ENCODE data around the gene TUBGCP5. TPM values are rescaled to one million over a fixed set of nuclear protein-coding genes. Genes with fewer than 3 reads are reported as not detected.

The TUBGCP5 gene
- total RNA-seq, 1 experiment from 2014 or later: 18.8 TPM

DNA sequence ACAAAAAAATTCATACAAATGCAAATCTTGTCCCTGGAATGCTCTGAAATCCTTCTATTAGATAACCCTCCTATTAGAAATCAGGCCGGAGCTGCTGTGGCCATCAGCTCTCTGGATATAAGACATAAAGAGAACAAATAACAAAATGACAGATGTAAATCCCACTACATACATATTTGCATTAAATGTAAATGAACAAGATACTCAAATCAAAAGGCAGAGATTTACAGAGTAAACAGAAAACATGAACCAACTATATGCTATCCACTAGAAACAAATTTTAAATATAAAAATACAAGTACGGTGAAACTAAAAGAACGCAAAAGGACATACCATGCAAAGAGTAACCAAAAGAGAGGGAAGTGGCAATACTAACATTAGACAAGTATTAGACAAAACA is 69.9 kb downstream of the TUBGCP5 start (continued):
- TF ChIP-seq EMX1 (CRISPR knock-in tag; IDR thresholded peaks at IDR 0.05) (no peak), ZNF317 (CRISPR knock-in tag; IDR thresholded peaks at IDR 0.05; ENCODE audit: borderline replicate concordance, low read depth) (no peak), TCF7 (CRISPR knock-in tag; IDR thresholded peaks at IDR 0.05; ENCODE audit: low read depth) (no peak), AR (CRISPR knock-in tag; IDR thresholded peaks at IDR 0.05) (no peak), ZNF512 (CRISPR knock-in tag; IDR thresholded peaks at IDR 0.05; ENCODE audit: borderline replicate concordance) (no peak), ETV6 (CRISPR knock-in tag; IDR thresholded peaks at IDR 0.05) (no peak), ZBTB21 (CRISPR knock-in tag; IDR thresholded peaks at IDR 0.05; ENCODE audit: borderline replicate concordance) (no peak), ATF6 (CRISPR knock-in tag; IDR thresholded peaks at IDR 0.05) (no peak), CBFB (CRISPR knock-in tag; IDR thresholded peaks at IDR 0.05; ENCODE audit: low read depth) (no peak), ELF4 (CRISPR knock-in tag; IDR thresholded peaks at IDR 0.05; ENCODE audit: low read depth) (no peak), NR1H2 (CRISPR knock-in tag; IDR thresholded peaks at IDR 0.05) (no peak)
- TF ChIP-seq, protein P1, sequence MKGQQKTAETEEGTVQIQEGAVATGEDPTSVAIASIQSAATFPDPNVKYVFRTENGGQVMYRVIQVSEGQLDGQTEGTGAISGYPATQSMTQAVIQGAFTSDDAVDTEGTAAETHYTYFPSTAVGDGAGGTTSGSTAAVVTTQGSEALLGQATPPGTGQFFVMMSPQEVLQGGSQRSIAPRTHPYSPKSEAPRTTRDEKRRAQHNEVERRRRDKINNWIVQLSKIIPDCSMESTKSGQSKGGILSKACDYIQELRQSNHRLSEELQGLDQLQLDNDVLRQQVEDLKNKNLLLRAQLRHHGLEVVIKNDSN (CRISPR knock-in tag; IDR thresholded peaks at IDR 0.05): no peak
- TF ChIP-seq, protein P2, sequence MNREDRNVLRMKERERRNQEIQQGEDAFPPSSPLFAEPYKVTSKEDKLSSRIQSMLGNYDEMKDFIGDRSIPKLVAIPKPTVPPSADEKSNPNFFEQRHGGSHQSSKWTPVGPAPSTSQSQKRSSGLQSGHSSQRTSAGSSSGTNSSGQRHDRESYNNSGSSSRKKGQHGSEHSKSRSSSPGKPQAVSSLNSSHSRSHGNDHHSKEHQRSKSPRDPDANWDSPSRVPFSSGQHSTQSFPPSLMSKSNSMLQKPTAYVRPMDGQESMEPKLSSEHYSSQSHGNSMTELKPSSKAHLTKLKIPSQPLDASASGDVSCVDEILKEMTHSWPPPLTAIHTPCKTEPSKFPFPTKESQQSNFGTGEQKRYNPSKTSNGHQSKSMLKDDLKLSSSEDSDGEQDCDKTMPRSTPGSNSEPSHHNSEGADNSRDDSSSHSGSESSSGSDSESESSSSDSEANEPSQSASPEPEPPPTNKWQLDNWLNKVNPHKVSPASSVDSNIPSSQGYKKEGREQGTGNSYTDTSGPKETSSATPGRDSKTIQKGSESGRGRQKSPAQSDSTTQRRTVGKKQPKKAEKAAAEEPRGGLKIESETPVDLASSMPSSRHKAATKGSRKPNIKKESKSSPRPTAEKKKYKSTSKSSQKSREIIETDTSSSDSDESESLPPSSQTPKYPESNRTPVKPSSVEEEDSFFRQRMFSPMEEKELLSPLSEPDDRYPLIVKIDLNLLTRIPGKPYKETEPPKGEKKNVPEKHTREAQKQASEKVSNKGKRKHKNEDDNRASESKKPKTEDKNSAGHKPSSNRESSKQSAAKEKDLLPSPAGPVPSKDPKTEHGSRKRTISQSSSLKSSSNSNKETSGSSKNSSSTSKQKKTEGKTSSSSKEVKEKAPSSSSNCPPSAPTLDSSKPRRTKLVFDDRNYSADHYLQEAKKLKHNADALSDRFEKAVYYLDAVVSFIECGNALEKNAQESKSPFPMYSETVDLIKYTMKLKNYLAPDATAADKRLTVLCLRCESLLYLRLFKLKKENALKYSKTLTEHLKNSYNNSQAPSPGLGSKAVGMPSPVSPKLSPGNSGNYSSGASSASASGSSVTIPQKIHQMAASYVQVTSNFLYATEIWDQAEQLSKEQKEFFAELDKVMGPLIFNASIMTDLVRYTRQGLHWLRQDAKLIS (CRISPR knock-in tag; IDR thresholded peaks at IDR 0.05; ENCODE audit: borderline replicate concordance): no peak
- TF ChIP-seq, protein P3, sequence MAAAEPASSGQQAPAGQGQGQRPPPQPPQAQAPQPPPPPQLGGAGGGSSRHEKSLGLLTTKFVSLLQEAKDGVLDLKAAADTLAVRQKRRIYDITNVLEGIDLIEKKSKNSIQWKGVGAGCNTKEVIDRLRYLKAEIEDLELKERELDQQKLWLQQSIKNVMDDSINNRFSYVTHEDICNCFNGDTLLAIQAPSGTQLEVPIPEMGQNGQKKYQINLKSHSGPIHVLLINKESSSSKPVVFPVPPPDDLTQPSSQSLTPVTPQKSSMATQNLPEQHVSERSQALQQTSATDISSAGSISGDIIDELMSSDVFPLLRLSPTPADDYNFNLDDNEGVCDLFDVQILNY (CRISPR knock-in tag; IDR thresholded peaks at IDR 0.05): no peak
- TF ChIP-seq, protein P4, sequence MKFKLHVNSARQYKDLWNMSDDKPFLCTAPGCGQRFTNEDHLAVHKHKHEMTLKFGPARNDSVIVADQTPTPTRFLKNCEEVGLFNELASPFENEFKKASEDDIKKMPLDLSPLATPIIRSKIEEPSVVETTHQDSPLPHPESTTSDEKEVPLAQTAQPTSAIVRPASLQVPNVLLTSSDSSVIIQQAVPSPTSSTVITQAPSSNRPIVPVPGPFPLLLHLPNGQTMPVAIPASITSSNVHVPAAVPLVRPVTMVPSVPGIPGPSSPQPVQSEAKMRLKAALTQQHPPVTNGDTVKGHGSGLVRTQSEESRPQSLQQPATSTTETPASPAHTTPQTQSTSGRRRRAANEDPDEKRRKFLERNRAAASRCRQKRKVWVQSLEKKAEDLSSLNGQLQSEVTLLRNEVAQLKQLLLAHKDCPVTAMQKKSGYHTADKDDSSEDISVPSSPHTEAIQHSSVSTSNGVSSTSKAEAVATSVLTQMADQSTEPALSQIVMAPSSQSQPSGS (CRISPR knock-in tag; IDR thresholded peaks at IDR 0.05; ENCODE audit: borderline replicate concordance, low read depth): no peak

All from WTC11 (cell line).